Tibial nerve (tissue), 4 donors: Measurements from ENCODE around the gene TRMT2A. TPM values are rescaled to one million over a fixed set of nuclear protein-coding genes. Genes with fewer than 3 reads are reported as not detected.

ENCODE experiments used
- DNase-seq, 2 donors: peaks; one replicate each; pipeline ENCODE4 v3.0.0-alpha.2; 2019; ENCODE audit warnings: low spot score in 2 of 2
- H3K27ac ChIP-seq, 4 donors: fragments of 200-600 bp; sonication (generic) in 3 of 4; one replicate each; pipeline ENCODE4 v1.5.1; 2017 to 2019; ENCODE audit warnings: mild to moderate bottlenecking in 1 of 4
- H3K27me3 ChIP-seq, 2 donors: fragments of 200-600 bp; sonication (generic) in 1 of 2; one replicate each; pipeline versions ENCODE4 v1.5.1 to v1.6.0; 2017 to 2019
- H3K36me3 ChIP-seq, 3 donors: fragments of 200-600 bp; sonication (generic); one replicate each; pipeline ENCODE4 v1.5.1; 2018 to 2019
- H3K4me1 ChIP-seq, 4 donors: fragments of 200-600 bp; sonication (generic) in 3 of 4; one replicate each; pipeline ENCODE4 v1.5.1; 2017 to 2019
- H3K4me3 ChIP-seq, 4 donors: fragments of 200-600 bp; sonication (generic) in 3 of 4; one replicate each; pipeline ENCODE4 v1.5.1; 2017 to 2019; ENCODE audit warnings: mild to moderate bottlenecking in 1 of 4, moderate library complexity in 1 of 4
- H3K9me3 ChIP-seq, 4 donors: fragments of 200-600 bp; sonication (generic) in 3 of 4; one replicate each; pipeline ENCODE4 v1.5.1; 2017 to 2019
- EP300 ChIP-seq, 2 donors: sonication (generic); formaldehyde crosslinking; IDR thresholded peaks; one replicate each; pipeline ENCODE4 v1.6.1; 2017; ENCODE audit warnings: antibody characterized with exemption in 2 of 2, mild to moderate bottlenecking in 1 of 2
- POLR2A ChIP-seq, 2 donors: fragments of 450-650 bp; IDR thresholded peaks; one replicate each; pipeline ENCODE4 v1.6.1; 2017; ENCODE audit warnings: antibody characterized with exemption in 2 of 2, mild to moderate bottlenecking in 2 of 2, moderate library complexity in 2 of 2
- WGBS, 2 donors: methylation state at CpG; one replicate each; pipeline ENCODE4 v1.1.5; 2018; 5-methylcytosine and 5-hydroxymethylcytosine counted together
- total RNA-seq, 4 donors: library from RNA; depleted of rRNA; stranded (reverse); fragments of >200 nt; gene quantifications; one replicate each; pipeline ENCODE4 v1.1.0, GENCODE V29; 2016
- TF ChIP-seq, protein P1 (sequence below), 5 experiments: fragments of 200-600 bp in 3 of 5; fragments of 450-650 bp in 2 of 5; sonication (generic) in 3 of 5; IDR thresholded peaks; one replicate each; pipeline ENCODE4 v1.5.1; 2016 to 2019; ENCODE audit warnings: antibody characterized with exemption in 5 of 5, mild to moderate bottlenecking in 3 of 5, moderate library complexity in 2 of 5

TRMT2A gene
- total RNA-seq, 4 donors from 2014 or later = 39.0 to 139 (median 55.9) TPM

DNA sequence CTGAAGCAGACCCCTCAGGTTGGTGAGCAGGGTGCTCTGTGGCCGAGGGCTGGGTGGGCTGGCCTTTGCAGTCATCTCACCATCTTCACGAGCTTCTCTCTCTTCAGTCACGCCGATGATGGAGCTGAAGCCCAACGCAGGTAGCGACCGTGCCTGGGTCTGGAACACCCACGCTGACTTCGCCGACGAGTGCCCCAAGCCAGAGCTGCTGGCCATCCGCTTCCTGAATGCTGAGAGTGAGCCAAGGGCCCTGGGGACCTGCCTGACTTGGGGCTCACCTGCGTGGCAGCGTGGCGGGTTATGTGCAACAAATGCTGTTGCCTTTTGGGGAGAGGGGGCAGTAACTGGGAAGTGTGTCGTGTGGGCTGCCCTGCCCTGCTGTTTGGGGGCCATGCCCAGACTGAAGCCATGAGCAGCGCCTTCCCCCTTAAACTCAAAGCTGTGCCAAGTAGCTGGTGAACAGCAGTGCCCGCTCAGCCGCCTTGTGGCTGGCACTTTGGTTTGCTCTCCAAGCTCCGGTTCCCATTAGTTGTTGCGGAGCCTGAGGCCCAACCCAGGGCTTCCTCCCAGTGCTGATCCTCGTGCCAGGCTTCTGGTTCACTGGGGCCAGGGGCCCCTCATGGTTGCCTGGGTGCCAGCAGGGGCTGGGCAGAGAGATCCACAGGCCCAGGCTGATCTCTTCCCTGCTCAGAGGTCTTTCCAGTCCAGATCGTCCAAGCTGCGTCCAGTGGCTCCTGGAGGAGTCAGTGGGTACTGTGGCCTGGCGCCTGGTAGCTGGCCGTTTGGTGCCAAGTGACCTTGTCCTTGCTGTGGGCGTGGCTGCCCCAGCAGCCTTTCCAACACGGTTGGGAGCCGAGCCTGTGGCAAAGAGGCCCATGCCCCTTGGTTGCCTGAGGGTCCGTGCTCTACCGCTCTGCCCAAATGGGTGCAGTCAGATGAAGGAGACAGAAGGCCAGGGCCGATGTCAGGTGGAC, 8.5 kb upstream of the TRMT2A start:
- Histone ChIP-seq H3K27me3 (no peaks in the 10 kb centered on the region), H3K4me3 (no peak overlapping the region), H3K36me3 (peaks cover 0 to 67% (median 12%) of the 10 kb centered on the region in 3 donors), H3K4me1 (peaks cover 0 to 37% (median 0%) of the 10 kb centered on the region in 4 donors), H3K9me3 (no peaks in the 10 kb centered on the region), H3K27ac (no peak overlapping the region)
- DNase-seq = no peak
- TF ChIP-seq, protein P1, sequence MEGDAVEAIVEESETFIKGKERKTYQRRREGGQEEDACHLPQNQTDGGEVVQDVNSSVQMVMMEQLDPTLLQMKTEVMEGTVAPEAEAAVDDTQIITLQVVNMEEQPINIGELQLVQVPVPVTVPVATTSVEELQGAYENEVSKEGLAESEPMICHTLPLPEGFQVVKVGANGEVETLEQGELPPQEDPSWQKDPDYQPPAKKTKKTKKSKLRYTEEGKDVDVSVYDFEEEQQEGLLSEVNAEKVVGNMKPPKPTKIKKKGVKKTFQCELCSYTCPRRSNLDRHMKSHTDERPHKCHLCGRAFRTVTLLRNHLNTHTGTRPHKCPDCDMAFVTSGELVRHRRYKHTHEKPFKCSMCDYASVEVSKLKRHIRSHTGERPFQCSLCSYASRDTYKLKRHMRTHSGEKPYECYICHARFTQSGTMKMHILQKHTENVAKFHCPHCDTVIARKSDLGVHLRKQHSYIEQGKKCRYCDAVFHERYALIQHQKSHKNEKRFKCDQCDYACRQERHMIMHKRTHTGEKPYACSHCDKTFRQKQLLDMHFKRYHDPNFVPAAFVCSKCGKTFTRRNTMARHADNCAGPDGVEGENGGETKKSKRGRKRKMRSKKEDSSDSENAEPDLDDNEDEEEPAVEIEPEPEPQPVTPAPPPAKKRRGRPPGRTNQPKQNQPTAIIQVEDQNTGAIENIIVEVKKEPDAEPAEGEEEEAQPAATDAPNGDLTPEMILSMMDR (IDR thresholded peaks at IDR 0.05) = no peak
- TF ChIP-seq POLR2A (IDR thresholded peaks at IDR 0.05) (no peak), EP300 (IDR thresholded peaks at IDR 0.05) (no peak)
- WGBS, 2 donors = 86 to 89% methylated on average over 19 to 28 of the region's 32 CpGs

DNA sequence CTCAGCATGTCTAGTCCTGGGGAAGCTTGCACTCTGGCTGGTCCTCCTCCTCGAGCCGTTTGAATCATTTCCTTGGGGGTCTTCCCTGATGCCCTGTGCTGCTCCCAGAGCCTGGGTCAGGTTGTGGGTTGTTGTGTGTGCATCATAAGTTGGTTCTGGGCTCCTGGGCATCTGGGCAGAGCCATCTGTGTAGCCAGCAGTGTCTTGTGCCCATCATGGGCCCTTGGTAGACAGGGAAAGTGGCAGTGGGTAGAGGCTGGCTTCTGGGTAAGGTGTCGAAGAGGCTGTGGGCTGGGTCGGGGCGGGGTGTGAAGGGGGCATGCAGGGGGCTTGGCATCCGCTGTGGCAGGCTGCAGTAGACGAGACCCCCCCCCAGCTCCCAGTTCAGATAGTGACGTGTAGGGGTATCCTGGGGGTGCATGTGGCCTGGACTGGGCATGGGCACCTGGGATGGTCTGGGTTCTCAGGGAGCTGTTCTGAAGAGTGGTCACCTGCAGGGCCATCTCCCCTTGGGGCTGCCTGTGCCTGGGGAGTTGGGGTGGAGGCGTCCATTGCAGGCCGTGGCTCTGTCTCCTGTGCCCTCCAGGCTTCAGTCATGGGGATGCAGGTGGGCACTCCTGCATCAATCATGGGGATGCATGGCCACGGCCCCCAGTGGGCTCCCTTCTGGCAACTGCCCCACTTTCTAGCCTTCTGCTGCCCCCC, 7.2 kb upstream of the TRMT2A start:
- DNase-seq = no peak
- Histone ChIP-seq H3K4me1 (peaks cover 0 to 39% (median under 1%) of the 10 kb centered on the region in 4 donors), H3K9me3 (no peaks in the 10 kb centered on the region), H3K27ac (no peak overlapping the region), H3K4me3 (no peak overlapping the region), H3K27me3 (no peaks in the 10 kb centered on the region), H3K36me3 (peaks cover 0 to 80% (median 12%) of the 10 kb centered on the region in 3 donors)
- TF ChIP-seq EP300 (IDR thresholded peaks at IDR 0.05) = no peak
- 85 to 96% methylated on average over 6 to 8 of the region's 11 CpGs for WGBS, 2 donors

DNA sequence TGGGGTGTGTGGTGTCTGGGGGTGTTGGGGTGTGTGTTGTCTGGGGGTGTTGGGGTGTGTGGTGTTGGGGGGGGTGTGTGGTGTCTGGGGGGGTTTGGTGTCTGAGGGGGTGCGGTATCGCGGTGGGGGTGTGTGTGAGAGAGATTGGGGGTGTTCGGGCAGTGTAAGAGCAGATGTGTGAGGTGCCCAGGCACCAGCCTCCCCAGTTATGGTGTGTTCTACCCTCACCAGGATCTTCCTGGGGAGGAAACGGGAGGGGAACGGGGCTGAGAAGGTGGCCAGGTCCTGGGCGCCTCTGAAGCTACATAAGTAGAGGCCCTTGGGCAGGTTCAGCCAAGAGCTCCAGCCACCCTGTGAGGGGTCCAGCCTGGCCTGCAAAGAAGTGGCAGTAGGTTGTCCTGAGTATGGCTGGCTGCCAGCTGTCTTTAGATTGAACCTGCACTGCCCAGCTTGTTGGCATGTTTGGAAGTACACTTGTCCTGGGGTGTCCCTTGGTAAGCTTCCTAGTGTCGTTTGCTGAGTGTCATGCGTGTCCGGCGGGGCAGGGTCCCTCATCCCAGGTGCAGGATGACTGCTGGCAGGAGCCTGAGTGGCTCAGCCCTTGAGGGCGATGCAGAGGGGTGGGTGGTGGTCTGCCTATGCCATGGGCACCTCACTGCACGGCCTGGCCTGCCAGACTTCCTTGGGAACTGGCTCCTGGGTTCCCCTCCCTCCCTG, 6.5 kb upstream of the TRMT2A start:
- Histone ChIP-seq H3K9me3 (no peaks in the 10 kb centered on the region), H3K36me3 (peaks cover 0 to 82% (median 12%) of the 10 kb centered on the region in 3 donors), H3K4me1 (peaks cover 0 to 46% (median 7%) of the 10 kb centered on the region in 4 donors), H3K27ac (no peak overlapping the region), H3K27me3 (no peaks in the 10 kb centered on the region), H3K4me3 (no peak overlapping the region)
- 90 to 93% methylated on average over 7 to 11 of the region's 13 CpGs for WGBS, 2 donors
- DNase-seq = no peak
- TF ChIP-seq POLR2A (IDR thresholded peaks at IDR 0.05) (no peak), EP300 (IDR thresholded peaks at IDR 0.05) (no peak)
- TF ChIP-seq, protein P1 (IDR thresholded peaks at IDR 0.05) = no peak

DNA sequence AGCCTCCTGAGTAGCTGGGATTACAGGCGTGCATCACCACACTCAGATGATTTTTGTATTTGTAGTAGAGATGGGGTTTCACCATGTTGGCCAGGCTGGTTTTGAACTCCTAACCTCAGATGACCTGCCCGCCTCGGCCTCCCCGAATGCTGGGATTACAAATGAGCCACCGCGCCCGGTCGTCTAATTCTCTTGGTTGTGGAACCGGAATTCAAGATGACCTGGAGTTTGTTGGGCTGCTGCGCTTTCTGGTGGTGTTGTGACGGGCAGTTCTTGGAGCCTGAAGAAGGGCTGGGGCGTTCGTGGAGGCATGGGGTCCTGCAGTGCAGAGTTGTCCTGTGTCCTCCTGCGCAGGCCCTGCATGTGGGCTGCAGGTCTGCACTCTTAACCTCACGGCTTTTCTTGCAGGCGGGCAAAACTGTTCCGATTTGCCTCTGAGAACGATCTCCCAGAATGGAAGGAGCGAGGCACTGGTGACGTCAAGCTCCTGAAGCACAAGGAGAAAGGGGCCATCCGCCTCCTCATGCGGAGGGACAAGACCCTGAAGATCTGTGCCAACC, 4.9 kb upstream of the TRMT2A start:
- H3K4me1 ChIP-seq = peaks cover 0 to 53% (median 13%) of the 10 kb centered on the region in 4 donors
- no peak overlapping the region for H3K4me3 ChIP-seq
- no peaks in the 10 kb centered on the region for H3K27me3 ChIP-seq
- peaks cover 0 to 69% (median 12%) of the 10 kb centered on the region in 3 donors for H3K36me3 ChIP-seq
- no peaks in the 10 kb centered on the region for H3K9me3 ChIP-seq
- TF ChIP-seq, protein P1 (IDR thresholded peaks at IDR 0.05) = no peak
- TF ChIP-seq POLR2A (IDR thresholded peaks at IDR 0.05) (no peak), EP300 (IDR thresholded peaks at IDR 0.05) (no peak)
- H3K27ac ChIP-seq = no peak overlapping the region
- 88 to 91% methylated on average over 21 of the region's 22 CpGs for WGBS, 2 donors
- DNase-seq = no peak
